Left ventricle myocardium inferior (tissue), 1 donor: ENCODE measurements around the gene CHURC1. TPM values are rescaled to one million over a fixed set of nuclear protein-coding genes. Genes with fewer than 3 reads are reported as not detected.

Experiments used
- DNase-seq: peaks from one replicate; pipeline ENCODE4 v3.0.0-alpha.2; 2020
- H3K27ac ChIP-seq: fragments of 200-600 bp; replicated peaks from 2 replicates; pipeline ENCODE4 v1.8.0; 2021
- H3K27me3 ChIP-seq: fragments of 200-600 bp; 2 replicates; pipeline ENCODE4 v1.8.0; 2021; ENCODE audit warnings: low read depth
- H3K36me3 ChIP-seq: fragments of 200-600 bp; 2 replicates; pipeline ENCODE4 v1.8.0; 2021
- H3K4me1 ChIP-seq: fragments of 200-600 bp; 2 replicates; pipeline ENCODE4 v1.8.0; 2021
- H3K4me3 ChIP-seq: fragments of 200-600 bp; 2 replicates; pipeline ENCODE4 v1.8.0; 2021; ENCODE audit warnings: mild to moderate bottlenecking, moderate library complexity
- H3K9me3 ChIP-seq: fragments of 200-600 bp; replicated peaks from 2 replicates; pipeline ENCODE4 v1.8.0; 2021
- CTCF ChIP-seq: fragments of 200-600 bp; IDR thresholded peaks from 2 replicates; pipeline ENCODE4 v1.8.0; 2021; ENCODE audit warnings: antibody characterized with exemption, mild to moderate bottlenecking, borderline replicate concordance
- intact Hi-C: fragments of 100-400 bp; cut with micrococcal nuclease; formaldehyde crosslinking; loops from one replicate; pipeline ENCODE4 v1.11.0; 2022
- total RNA-seq: library from RNA; stranded (reverse); fragmentation: NEBNext Ultra II Directional; extraction: Animal tissue kit (Norgen Biotek cat#: 25700); gene quantifications from one replicate; pipeline ENCODE4 v1.2.1, GENCODE V29; 2021
- donor health status: DM: no; HTN: yes; CAD: no; lungs with severe emphysema.

The CHURC1 gene
- total RNA-seq, 1 donor from 2014 or later: 89.8 TPM

- Histone ChIP-seq H3K4me1 (peaks cover 35% of the 10 kb centered on the region), H3K9me3 (no peaks in the 10 kb centered on the region), H3K27ac (no peak overlapping the region), H3K36me3 (peaks cover 61% of the 10 kb centered on the region), H3K27me3 (no peaks in the 10 kb centered on the region), H3K4me3 (no peak overlapping the region)
- intact Hi-C loops: no loop called here
- no peak for DNase-seq
- no peak for TF ChIP-seq CTCF
These were observed 12.8 kb downstream of the CHURC1 start for GRCh38 chr14:64927031-64927430.

GRCh38 chr14:64928239-64929013 is 14.2 kb downstream of the CHURC1 start:
- Histone ChIP-seq H3K27me3 (no peaks in the 10 kb centered on the region), H3K27ac (peak overlapping the region; percentile 69), H3K9me3 (no peaks in the 10 kb centered on the region), H3K4me3 (no peak overlapping the region), H3K36me3 (peaks cover 75% of the 10 kb centered on the region), H3K4me1 (peaks cover 35% of the 10 kb centered on the region)
- intact Hi-C loops: no loop called here
- no peak for TF ChIP-seq CTCF
- no peak for DNase-seq

- no peaks in the 10 kb centered on the region for H3K27me3 ChIP-seq
- DNase-seq: no peak
- H3K4me1 ChIP-seq: peaks cover 40% of the 10 kb centered on the region
- H3K36me3 ChIP-seq: peaks cover 78% of the 10 kb centered on the region
- intact Hi-C loops: no loop called here
- no peaks in the 10 kb centered on the region for H3K9me3 ChIP-seq
- no peak for TF ChIP-seq CTCF
- H3K4me3 ChIP-seq: no peak overlapping the region
- peak overlapping the region; percentile 69 for H3K27ac ChIP-seq
These were observed 14.7 kb downstream of the CHURC1 start for GRCh38 chr14:64929014-64929359.

GRCh38 chr14:64930085-64930843 is 16.0 kb downstream of the CHURC1 start:
- Histone ChIP-seq H3K9me3 (no peaks in the 10 kb centered on the region), H3K4me1 (peaks cover 52% of the 10 kb centered on the region), H3K27me3 (no peaks in the 10 kb centered on the region), H3K27ac (peak overlapping the region; percentile 69), H3K36me3 (peaks cover 69% of the 10 kb centered on the region), H3K4me3 (no peak overlapping the region)
- TF ChIP-seq CTCF: no peak
- intact Hi-C loops: no loop called here
- no peak for DNase-seq

GRCh38 chr14:64931123-64931522 is 16.9 kb downstream of the CHURC1 start:
- no peaks in the 10 kb centered on the region for H3K27me3 ChIP-seq
- H3K27ac ChIP-seq: peak overlapping the region; percentile 69
- no peak for DNase-seq
- H3K36me3 ChIP-seq: peaks cover 61% of the 10 kb centered on the region
- peaks cover 59% of the 10 kb centered on the region for H3K4me1 ChIP-seq
- no peak overlapping the region for H3K4me3 ChIP-seq
- no peak for TF ChIP-seq CTCF
- no peaks in the 10 kb centered on the region for H3K9me3 ChIP-seq
- intact Hi-C loops: no loop called here
